Stimulated activated CD4-positive, alpha-beta T cell treated with anti-CD3 and anti-CD28 coated beads, TNF-alpha, amount 100 ng/mL, for 48 hours (primary cell): ENCODE data around the gene TRAPPC8.
"Not testable (repeated sequence)": the region's sequence is repeated elsewhere in the genome, so short reads cannot be mapped to it uniquely, and the experiment has no call there.

Experiments
- DNase-seq, 3 donors: peaks; one replicate each; pipeline ENCODE4 v3.0.0-alpha.2; 2020; ENCODE audit warnings: low read depth in 3 of 3

TRAPPC8 gene

GRCh38 chr18:31943878-31944816 lies 1.2 kb upstream of the TRAPPC8 start:
- DNase-seq: peak in 1 of 3 donors; percentile 2

- peak in 2 of 3 donors; percentile 1 to 21 for DNase-seq
Measured at GRCh38 chr18:31942291-31942998, 483 bp downstream of the TRAPPC8 start.

GRCh38 chr18:31941010-31941809 lies 1.7 kb downstream of the TRAPPC8 start:
- DNase-seq: no peak

- DNase-seq: not testable (repeated sequence)
Measured at GRCh38 chr18:31934773-31935172, 8.2 kb downstream of the TRAPPC8 start.

- no peak for DNase-seq
Measured at GRCh38 chr18:31931886-31932240, 11.1 kb downstream of the TRAPPC8 start.

GRCh38 chr18:31931163-31931885 lies 11.6 kb downstream of the TRAPPC8 start:
- DNase-seq: no peak

GRCh38 chr18:31929273-31929672 lies 13.7 kb downstream of the TRAPPC8 start:
- DNase-seq: no peak

GRCh38 chr18:31926988-31927387 lies 15.9 kb downstream of the TRAPPC8 start:
- DNase-seq: not testable (repeated sequence)

GRCh38 chr18:31920277-31920676 lies 22.7 kb downstream of the TRAPPC8 start:
- DNase-seq: no peak

GRCh38 chr18:31919366-31919765 lies 23.6 kb downstream of the TRAPPC8 start:
- DNase-seq: not testable (repeated sequence)

GRCh38 chr18:31918733-31919132 lies 24.2 kb downstream of the TRAPPC8 start:
- no peak for DNase-seq

- no peak for DNase-seq
Measured at GRCh38 chr18:31901063-31901462, 41.9 kb downstream of the TRAPPC8 start.

- not testable (repeated sequence) for DNase-seq
Measured at GRCh38 chr18:31899771-31900170, 43.2 kb downstream of the TRAPPC8 start.

GRCh38 chr18:31892936-31893335 lies 50.0 kb downstream of the TRAPPC8 start:
- no peak for DNase-seq

GRCh38 chr18:31891566-31891965 lies 51.4 kb downstream of the TRAPPC8 start:
- DNase-seq: no peak

- no peak for DNase-seq
Measured at GRCh38 chr18:31884020-31884419, 58.9 kb downstream of the TRAPPC8 start.

GRCh38 chr18:31880186-31880898 lies 62.6 kb downstream of the TRAPPC8 start:
- no peak for DNase-seq

GRCh38 chr18:31878358-31878757 lies 64.6 kb downstream of the TRAPPC8 start:
- no peak for DNase-seq

GRCh38 chr18:31877900-31878299 lies 65.0 kb downstream of the TRAPPC8 start:
- DNase-seq: no peak

GRCh38 chr18:31876707-31877106 lies 66.2 kb downstream of the TRAPPC8 start:
- DNase-seq: no peak

GRCh38 chr18:31875301-31875700 lies 67.6 kb downstream of the TRAPPC8 start:
- no peak for DNase-seq
